IMR-90 (cell line): ENCODE measurements around the gene PSORS1C2.

Experiments used
- BHLHE40 ChIP-seq: fragments of 150-350 bp; IDR thresholded peaks from 2 replicates; pipeline ENCODE4 v1.6.1; 2016; ENCODE audit warnings: mild to moderate bottlenecking, low read depth, low read length
- CHD1 ChIP-seq: IDR thresholded peaks from 2 replicates; pipeline ENCODE4 v1.6.1; 2012; ENCODE audit warnings: low read depth, low read length, improper control_type of control experiment
- CTCF ChIP-seq: conservative IDR thresholded peaks from 2 replicates; pipeline ENCODE4 v1.5.1; 2012; ENCODE audit warnings: mild to moderate bottlenecking, low read depth, low read length, improper control_type of control experiment
- MAFK ChIP-seq: IDR thresholded peaks from 2 replicates; pipeline ENCODE4 v1.6.1; 2012; ENCODE audit warnings: low read depth, low read length, improper control_type of control experiment
- NFE2L2 ChIP-seq: fragments of 150-350 bp; IDR thresholded peaks from 2 replicates; pipeline ENCODE4 v1.6.1; 2016; ENCODE audit warnings: low read depth, mild to moderate bottlenecking, low read length
- POLR2A ChIP-seq: IDR thresholded peaks from 2 replicates; pipeline ENCODE4 v1.6.1; 2012; ENCODE audit warnings: mild to moderate bottlenecking, low read depth, low read length
- RAD21 ChIP-seq: IDR thresholded peaks from 2 replicates; pipeline ENCODE4 v1.6.1; 2012; ENCODE audit warnings: low read length, improper control_type of control experiment
- RCOR1 ChIP-seq: IDR thresholded peaks from 2 replicates; pipeline ENCODE4 v1.6.1; 2012; ENCODE audit warnings: mild to moderate bottlenecking, low read length, improper control_type of control experiment; ENCODE audit not compliant: insufficient replicate concordance
- RFX5 ChIP-seq: IDR thresholded peaks from 2 replicates; pipeline ENCODE4 v1.8.0; 2012; ENCODE audit warnings: low read depth, mild to moderate bottlenecking, low read length, moderate library complexity
- TF ChIP-seq, protein P1 (sequence below): fragments of 150-350 bp; IDR thresholded peaks from 2 replicates; pipeline ENCODE4 v1.6.1; 2016; ENCODE audit warnings: low read depth, mild to moderate bottlenecking, low read length, moderate library complexity, borderline replicate concordance
- TF ChIP-seq, protein P2 (sequence below): fragments of 150-350 bp; IDR thresholded peaks from 2 replicates; pipeline ENCODE4 v1.6.1; 2017; ENCODE audit warnings: mild to moderate bottlenecking, antibody characterized with exemption, low read length, low read depth

GRCh38 chr6:31158863-31159855 lies 20.3 kb upstream of the PSORS1C2 start:
- TF ChIP-seq CTCF, result no peak
- no peak for TF ChIP-seq POLR2A
- TF ChIP-seq BHLHE40, result no peak
- TF ChIP-seq, protein P1, sequence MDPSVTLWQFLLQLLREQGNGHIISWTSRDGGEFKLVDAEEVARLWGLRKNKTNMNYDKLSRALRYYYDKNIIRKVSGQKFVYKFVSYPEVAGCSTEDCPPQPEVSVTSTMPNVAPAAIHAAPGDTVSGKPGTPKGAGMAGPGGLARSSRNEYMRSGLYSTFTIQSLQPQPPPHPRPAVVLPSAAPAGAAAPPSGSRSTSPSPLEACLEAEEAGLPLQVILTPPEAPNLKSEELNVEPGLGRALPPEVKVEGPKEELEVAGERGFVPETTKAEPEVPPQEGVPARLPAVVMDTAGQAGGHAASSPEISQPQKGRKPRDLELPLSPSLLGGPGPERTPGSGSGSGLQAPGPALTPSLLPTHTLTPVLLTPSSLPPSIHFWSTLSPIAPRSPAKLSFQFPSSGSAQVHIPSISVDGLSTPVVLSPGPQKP, result no peak
- TF ChIP-seq RCOR1, result no peak
- no peak for TF ChIP-seq CHD1
- TF ChIP-seq, protein P2, sequence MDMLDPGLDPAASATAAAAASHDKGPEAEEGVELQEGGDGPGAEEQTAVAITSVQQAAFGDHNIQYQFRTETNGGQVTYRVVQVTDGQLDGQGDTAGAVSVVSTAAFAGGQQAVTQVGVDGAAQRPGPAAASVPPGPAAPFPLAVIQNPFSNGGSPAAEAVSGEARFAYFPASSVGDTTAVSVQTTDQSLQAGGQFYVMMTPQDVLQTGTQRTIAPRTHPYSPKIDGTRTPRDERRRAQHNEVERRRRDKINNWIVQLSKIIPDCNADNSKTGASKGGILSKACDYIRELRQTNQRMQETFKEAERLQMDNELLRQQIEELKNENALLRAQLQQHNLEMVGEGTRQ, result no peak
- no peak for TF ChIP-seq RAD21
- no peak for TF ChIP-seq RFX5
- no peak for TF ChIP-seq NFE2L2
- TF ChIP-seq MAFK, result no peak
